SIG-M5 (cell line): ENCODE data around the gene CPEB3.

ENCODE experiments used
- DNase-seq: peaks from one replicate; lab custom pipeline; 2025; lab: John Stamatoyannopoulos, UW

The CPEB3 gene

DNA sequence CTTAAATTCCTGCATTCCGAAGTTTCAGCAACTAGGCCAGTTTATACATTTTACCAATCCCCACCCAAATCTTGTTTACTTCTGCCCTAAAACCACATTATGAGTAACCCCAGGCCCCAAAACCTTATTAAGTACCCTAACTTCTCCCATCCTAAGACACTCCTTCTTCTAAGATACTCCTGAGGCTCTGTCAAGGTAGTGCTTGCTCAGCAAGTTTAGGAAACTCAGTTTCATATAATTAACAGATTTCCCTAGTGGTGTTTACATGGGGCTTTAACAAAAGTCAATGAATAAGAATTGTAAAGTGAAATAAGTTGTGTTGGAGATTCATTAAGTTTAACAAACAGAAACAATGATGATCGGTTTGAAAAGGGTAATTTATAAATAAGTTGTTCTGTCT, 77.8 kb downstream of the CPEB3 start:
- DNase-seq: no peak

- no peak for DNase-seq
Measured at GRCh38 chr10:92208736-92209135, 82.1 kb downstream of the CPEB3 start.

- no peak for DNase-seq
Measured at GRCh38 chr10:92208157-92208720, 82.6 kb downstream of the CPEB3 start.

DNA sequence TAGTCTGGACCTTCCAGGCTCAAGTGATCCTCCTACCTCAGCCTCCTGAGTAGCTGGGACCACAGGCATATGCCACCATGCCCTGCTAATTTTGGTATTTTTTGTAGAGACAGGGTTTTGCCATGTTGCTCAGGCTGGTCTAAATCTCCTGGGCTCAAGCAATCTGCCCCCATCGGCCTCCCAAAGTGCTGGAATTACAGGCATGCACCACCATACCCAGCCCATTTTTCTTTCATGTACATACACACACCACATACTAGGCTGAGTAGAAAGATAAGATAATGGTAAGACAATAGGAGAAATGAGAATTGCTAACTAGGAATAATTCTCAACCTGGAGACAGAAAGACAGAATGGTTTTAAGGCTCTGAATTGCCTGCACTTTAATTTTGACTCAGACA, 83.8 kb downstream of the CPEB3 start:
- DNase-seq: no peak

- no peak for DNase-seq
Measured at GRCh38 chr10:92203919-92204623, 86.8 kb downstream of the CPEB3 start.

GRCh38 chr10:92202536-92202935, 88.3 kb downstream of the CPEB3 start:
- no peak for DNase-seq

- no peak for DNase-seq
Measured at GRCh38 chr10:92200564-92200963, 90.3 kb downstream of the CPEB3 start.

GRCh38 chr10:92187101-92187500, 103.8 kb downstream of the CPEB3 start:
- no peak for DNase-seq

DNA sequence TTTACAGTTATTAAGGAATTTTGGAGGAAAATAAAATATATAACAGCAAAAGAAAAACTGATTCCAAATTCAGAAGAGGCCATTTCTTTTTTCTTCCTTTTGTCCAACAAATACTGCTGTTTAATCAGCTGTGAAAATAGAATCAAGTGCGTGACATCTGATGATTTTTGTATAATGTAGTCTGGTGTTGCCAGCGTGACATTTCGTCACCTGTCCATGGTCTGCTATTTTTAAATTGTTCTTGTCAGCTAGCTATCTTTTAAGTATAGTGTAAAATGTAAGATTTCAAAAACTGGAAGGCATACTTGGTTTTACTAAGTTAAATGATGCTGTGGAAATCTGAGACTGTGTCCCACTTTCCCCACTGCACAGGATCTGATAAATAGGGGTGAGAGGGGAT, 105.9 kb downstream of the CPEB3 start:
- no peak for DNase-seq

DNA sequence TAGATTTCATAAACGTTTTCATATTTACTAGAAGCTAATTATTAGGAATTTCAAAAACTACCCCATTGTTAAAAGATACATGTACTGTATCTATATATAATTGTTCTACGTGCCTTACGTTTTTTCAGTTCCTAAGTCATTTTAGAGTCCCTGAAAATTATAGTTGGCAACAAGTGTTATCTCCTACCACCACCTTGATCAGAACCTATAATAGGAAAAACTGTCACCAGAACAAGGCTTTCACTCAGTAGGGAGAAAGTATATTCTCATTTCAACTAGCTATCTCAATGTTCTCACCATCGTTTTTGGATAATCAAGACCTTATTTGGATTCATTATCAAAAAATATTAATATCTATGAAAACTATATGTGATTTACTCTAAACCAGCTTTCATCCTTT, 107.7 kb downstream of the CPEB3 start:
- DNase-seq: no peak

DNA sequence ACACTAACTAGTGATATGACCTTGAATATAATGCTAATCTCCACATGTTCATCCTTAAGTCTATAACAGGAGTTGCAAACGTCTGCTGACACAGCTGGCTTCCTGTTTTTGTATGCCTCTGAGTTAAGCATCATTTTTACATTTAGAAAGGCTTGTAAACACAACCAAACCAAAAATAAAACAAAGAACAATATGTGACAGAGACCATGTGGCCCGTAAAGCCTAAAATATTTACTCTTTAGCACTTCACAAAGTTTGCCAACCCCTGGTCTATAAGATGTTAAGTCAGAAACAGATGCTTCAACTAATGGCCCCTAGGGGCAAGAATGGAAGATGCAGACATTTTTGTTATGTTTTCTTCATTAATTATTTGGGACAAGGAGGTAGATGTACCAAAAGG, 109.3 kb downstream of the CPEB3 start:
- DNase-seq: no peak

DNA sequence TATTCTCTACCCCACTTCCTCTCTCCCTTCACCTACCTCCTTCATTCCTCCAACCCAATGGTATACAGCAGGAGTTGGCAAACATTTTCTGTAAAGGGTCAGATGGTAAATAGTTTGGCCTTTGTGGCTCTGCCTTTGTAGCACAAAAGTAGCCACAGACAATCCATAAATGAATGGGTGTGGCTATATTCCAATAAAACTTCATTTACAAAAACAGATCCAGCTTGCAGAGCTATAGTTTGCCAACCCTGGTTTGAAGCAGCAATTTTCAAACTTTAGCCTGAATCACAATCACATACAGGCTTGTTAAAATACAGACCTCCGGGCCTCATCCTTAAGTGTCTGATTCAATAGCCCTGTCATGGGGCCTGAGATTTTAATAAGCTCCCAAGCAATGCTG, 110.5 kb downstream of the CPEB3 start:
- DNase-seq: no peak

GRCh38 chr10:92177546-92177945, 113.3 kb downstream of the CPEB3 start:
- DNase-seq: no peak

DNA sequence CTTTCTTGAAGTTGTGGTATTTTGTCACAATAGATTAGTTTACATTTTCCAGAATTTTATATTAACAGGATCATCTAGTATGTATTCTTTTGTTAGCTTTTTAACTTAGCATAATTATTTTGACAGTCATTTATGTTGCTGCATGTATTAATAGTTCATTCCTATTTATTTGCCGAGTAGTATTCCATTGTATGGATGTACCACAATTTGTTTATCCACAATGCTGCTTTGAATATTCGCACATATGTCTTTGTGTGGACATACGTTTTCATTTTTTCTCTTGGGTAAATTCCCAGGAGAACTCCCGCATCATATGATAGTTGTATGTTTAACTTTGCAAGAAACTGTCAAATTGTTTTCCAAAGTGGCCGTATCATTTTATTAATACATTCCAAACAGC, 115.7 kb downstream of the CPEB3 start:
- DNase-seq: no peak

GRCh38 chr10:92173996-92174395, 116.9 kb downstream of the CPEB3 start:
- DNase-seq: no peak

DNA sequence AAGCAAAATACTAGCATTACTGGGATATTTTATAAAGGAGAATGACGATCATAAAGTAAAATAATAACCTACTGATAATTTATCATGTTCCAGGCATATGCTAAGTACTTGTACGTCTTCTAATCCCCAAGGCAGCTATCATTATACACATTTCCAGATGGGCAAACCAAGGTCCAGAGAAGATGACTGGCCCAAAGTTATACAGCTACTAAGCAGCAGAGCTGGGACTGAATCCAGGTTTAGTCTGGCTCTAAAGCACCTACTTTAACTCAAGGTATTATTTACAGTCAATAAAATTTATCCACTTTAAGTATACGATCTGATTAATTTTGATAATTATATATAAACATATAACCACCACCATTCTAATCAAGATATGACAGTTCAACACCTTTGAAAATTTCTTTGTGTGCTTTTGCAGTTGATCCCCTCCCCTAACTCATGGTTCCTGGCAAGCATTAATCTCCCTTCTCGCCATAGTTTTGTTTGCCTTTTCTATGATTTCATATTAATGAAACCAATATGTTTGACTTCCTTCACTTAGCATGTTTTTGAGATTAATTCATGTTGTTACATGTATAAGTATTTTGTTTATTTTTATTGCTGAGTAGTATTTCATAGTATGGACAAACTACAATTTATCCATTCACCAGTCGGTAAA, 126.7 kb downstream of the CPEB3 start:
- no peak for DNase-seq

DNA sequence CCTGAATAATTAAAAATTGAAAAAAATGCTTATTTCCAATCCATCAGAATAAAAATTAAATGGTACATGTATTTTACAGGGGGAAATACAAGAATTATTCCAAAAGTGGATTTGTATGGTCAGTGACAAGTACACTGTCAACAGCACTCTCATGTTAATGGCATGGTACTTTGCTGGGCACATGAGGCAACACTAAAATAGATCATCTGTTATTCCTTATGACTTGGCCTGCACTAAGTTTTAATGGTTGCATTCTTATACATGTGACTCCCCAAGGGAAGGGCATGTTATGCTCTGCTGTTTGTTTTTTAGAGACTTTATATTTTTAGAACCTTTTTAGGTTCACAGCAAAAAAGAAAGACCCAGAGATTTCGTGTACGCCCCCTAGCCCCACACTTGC, 128.3 kb downstream of the CPEB3 start:
- DNase-seq: no peak

DNA sequence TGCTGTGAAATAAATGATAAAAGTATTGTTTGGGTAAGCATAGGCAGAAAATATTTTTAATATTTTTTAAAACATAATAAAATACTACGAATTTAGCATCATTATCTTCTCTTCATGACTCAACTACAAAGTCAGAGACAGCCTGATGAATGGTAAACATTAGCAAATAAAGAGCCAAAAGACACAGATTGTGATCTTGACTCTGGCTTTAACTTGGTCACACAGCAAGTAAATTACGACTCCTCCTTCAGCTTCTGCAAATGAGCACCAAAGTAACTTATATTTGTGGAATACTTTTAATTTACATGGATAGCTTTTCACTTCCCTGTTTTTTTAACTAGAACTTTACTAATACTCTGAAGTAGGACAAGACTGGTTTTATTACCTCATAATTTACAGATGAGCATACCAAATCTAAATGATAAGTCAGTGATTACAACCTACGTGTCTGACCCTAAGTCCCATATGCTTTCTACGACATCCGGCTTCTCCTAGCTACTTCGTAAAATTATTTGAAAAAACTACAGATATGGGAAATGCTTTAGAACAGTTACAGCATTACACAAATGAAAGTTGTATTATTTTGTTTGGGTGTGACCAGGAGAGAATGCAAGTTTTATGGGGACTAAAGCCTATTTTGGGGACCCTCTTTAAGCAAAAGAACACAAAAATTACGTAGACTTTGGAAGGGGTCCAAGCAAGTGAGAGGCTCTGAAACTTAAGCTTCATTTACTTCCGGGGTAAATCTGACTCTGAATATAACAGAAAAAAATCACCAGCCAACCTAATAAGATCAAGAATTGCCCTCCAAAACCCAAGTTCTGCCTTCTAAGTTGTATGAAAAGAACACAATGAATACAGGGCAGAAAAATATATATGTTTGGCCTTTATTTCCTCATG, 133.8 kb downstream of the CPEB3 start:
- no peak for DNase-seq

DNA sequence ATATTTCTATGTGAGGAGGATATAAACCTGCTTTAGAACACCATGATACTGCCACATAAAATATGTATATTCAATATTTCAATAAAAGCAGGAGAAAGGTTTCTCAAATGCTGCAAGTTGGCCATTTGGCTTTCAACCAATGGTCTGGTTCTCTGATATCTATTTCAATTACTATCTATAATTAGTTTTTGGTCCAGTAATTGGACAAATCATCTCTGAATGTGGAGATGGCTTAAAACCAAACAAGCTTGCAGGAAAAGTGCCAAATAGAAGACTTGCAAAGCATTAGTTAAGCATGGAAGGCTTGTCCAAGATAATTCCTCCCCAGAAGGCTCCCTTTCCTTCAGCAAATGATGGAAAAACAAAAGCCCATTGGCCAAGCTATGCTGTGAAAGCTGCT, 140.1 kb downstream of the CPEB3 start:
- no peak for DNase-seq

DNA sequence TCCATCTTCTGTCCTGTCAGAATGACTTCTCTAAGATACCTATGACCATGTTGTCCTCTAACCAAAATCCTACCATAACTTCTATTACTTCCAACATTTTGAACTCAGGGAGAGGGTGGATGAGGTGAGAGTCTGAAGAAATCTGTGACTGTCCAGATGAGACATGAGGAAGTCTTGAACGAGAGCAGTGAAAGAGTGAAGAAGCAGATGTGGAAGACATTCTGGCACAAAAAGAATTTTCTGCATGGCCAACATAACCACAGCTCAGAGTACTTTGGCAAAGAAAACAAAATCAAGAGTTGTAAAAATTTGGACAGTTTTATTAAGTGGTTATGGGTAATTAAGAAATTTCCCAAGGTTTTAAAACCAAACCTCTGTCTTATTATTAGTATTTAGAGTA, 141.6 kb downstream of the CPEB3 start:
- no peak for DNase-seq

DNA sequence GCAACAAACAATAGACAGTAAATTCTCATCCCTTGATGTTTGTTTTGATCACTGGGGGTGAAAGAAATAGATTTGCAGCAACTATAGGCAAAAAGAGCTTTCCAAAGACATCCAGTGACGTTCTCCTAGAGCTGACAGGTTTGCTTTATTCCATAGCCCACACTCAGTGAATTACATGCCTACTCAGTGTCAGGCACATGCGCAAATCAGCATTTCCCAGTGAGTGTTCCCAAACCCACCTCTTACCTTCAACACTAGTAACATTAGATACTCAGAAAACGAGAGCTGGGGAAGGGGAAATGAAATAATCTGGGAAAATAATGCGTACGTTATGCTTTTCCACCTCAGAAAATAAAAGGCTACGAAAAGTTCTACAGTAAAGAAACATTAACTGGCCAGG, 144.1 kb downstream of the CPEB3 start:
- no peak for DNase-seq

DNA sequence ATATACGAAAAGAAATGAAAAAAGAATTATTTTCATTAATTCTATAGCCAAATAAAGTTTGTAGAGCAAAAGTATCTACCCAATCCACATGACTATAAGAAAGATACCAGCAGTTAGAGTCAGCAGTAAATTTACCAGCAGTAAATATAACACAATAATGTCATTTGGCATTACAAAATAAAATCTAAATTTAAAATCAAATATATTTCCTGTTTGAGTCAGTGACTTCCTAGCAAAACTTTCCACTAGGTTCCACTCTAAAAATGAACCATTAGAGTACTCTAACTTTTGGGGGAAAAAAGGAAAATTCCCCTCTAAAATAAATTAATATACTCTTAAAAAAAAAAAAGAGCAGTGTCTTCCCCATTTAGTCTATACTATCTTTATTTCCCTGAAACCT, 144.8 kb downstream of the CPEB3 start:
- no peak for DNase-seq

- no peak for DNase-seq
Measured at GRCh38 chr10:92142949-92143348, 147.9 kb downstream of the CPEB3 start.
